Fibroblast of skin of scalp (primary cell): ENCODE results near the gene SLC16A5. TPM values are rescaled to one million over a fixed set of nuclear protein-coding genes. Genes with fewer than 3 reads are reported as not detected.
"Not testable (repeated sequence)": the region's sequence is repeated elsewhere in the genome, so short reads cannot be mapped to it uniquely, and the experiment has no call there.

Source experiments
- DNase-seq: peaks from one replicate; pipeline ENCODE4 v3.0.0-alpha.2; 2013
- polyA plus RNA-seq, 2 experiments: library from polyadenylated mRNA; unstranded; fragments of 120-200 nt; gene quantifications; one replicate each; pipeline ENCODE4 v1.2.1, GENCODE V29; 2013; ENCODE audit not compliant: insufficient read length in 2 of 2

SLC16A5 gene
- polyA plus RNA-seq (2013, experiment 1 of 2; ENCODE audit: insufficient read length) = 7.9 TPM
- 8.8 TPM for polyA plus RNA-seq (2013, experiment 2 of 2; ENCODE audit: insufficient read length)

- DNase-seq = peak; percentile 85
Measured at GRCh38 chr17:75087558-75088453, at the start of gene SLC16A5. Gene SLC16A5, plus strand, starts transcription at chr17:75087954. Its CDS starts 5,683 bp downstream, at chr17:75093637.

- no peak for DNase-seq
Measured at GRCh38 chr17:75039238-75039637, 48.5 kb upstream of the SLC16A5 start.

DNA sequence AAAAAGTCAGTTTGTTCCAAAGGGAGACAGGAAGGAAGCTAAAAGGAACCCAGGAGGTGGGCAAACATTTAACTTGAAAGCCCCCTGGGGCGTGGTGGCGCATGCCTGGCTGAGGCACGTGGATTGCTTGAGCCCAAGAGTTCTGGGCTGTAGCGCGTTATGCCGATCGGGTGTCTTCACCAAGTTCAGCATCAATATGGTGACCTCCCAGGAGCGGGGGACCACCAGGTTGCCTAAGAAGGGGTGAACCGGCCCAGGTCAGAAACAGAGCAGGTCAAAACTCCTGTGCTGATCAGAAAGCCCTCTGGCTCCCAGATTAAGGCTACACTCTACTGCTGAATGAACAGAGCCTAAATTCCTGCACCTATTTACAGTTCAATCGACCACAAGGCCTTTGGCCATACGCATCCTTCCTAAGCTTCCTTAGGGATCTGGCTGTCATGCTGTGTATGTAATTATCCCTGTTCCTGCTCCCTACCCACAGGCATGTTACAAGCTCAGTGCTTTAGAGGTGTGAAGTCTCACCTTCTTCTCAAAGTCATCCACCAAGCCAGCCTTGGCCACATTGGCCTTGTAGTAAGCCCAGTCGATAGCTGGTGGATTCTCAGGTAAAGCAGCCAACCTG lies 46.0 kb upstream of the SLC16A5 start:
- DNase-seq = no peak

DNA sequence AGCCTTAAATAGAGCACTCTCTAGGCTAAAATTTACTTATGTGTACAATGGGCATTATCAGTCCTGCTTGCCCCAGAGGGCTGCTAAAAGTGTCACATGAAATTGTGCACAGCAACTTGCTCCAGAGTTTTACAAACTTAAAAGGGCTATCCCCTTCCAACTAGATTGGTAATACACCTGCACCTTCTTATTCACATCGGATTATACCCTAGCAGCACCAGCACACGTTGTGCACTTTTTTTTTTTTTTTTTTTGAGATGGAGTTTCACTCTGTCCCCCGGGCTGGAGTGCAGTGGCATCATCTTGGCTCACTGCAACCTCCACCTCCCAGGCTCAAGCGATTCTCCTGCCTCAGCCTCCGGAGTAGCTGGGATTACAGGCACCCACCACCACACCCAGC lies 44.0 kb upstream of the SLC16A5 start:
- DNase-seq = not testable (repeated sequence)

DNA sequence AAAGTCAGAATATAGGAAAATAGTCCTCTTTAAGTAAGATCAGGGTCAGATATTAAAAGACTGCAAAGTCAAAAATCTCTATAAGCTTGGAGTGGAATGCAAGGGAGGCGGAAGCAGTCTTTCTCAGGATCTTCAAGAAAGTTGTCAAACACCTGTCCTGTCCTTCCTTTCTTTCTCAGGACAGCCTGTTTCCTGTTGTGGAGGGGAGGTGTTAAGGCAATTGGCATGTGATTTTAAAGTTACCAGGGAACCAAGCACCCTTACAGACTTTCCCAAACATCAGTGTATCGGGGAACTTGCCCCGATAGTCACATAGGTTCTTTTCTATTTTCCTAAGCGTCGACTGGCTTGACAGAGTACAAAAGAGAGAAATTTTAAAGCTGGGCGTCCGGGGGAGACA lies 43.0 kb upstream of the SLC16A5 start:
- DNase-seq = no peak

GRCh38 chr17:75045946-75046406 lies 41.8 kb upstream of the SLC16A5 start:
- not testable (repeated sequence) for DNase-seq

GRCh38 chr17:75046407-75047289 lies 41.1 kb upstream of the SLC16A5 start, which contains the start of the genes ATP5PD and KCTD2:
Gene ATP5PD, minus strand, starts transcription at chr17:75046969. Its CDS starts 4,319 bp downstream, at chr17:75042650.
Gene KCTD2, plus strand, starts transcription at chr17:75047225. Its CDS starts 26 bp downstream, at chr17:75047251.
- DNase-seq = peak; percentile 97

- no peak for DNase-seq
Measured at GRCh38 chr17:75047398-75048098, 40.2 kb upstream of the SLC16A5 start.

DNA sequence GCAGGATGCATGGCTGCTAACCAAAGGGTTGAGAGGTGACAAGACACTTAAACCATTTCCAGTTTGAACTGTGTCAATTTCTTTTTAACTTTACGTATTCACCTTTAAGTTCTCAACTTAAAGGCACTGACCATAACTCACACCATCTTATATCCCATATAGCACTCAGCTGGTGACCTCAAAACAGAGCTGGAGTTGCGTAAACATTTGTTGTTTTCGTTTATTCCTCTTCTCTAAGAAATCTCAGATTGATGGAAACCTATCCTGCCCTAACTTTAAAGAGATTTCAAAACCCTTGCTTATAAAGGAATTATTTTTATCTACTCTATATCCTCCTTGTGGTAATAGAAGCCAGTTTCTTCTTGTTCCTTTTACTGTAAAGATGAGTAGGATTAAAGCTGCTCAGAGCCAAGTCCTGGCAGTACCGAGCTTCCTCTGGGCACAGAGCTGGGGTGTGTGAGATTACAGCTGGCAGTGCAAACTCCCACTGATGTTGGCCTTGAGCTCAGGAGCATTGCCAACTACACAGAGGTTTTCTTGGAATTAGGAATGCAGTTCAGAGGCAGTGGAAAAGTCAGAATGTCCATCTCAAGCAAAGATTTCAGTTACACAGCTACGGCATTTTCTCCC lies 39.4 kb upstream of the SLC16A5 start:
- no peak for DNase-seq

DNA sequence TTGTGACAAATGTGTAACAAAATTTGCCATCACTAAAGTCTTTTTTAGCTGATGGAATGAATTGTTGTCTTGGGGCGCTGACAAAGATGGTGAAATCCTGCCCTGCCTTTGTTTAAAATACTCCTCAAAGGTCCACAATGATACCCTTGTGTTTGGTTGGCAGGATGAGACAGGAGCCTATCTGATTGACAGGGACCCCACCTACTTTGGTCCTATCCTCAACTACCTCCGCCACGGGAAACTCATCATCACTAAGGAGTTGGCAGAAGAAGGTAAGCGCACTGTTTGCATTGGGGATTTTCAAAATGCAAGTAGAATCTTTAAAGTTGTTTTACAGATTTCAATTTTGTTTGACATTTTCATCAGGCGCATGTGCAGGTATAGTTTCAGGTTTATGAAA lies 38.7 kb upstream of the SLC16A5 start:
- no peak for DNase-seq

- no peak for DNase-seq
Measured at GRCh38 chr17:75049706-75050105, 38.0 kb upstream of the SLC16A5 start.

GRCh38 chr17:75051941-75052340 lies 35.8 kb upstream of the SLC16A5 start:
- DNase-seq = no peak

GRCh38 chr17:75059369-75060345 lies 28.1 kb upstream of the SLC16A5 start:
- DNase-seq = peak; percentile 81

DNA sequence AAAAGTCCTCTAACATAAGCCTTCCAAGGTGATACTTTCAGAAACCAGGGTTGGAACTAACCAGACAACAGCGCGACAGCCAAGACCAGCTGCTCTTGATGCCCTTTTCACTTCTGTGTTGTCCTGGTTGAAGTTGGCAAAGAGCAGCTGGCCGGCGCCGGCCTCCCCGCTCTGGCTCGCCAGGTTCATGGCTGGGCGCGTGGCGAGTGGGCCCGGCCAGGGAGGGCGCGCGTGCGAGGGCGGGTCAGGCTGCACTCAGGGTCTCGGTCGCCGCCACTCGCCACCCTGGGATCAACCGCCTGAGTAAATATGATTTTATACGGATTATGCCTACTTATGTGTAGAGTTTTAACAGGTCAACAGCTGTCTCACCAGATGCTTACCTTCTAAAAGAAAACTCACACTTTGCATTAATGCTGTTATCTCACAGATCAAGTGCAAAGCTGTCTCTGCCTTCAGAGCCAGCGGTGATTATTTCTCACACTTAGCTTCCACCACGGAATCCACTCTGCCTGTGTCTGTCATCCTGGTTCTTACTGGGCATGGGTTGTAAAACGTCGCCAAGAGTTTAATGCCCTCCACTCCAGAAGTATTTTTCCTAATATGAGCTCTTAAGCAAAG lies 27.2 kb upstream of the SLC16A5 start:
- no peak for DNase-seq

- no peak for DNase-seq
Measured at GRCh38 chr17:75061055-75061438, 26.7 kb upstream of the SLC16A5 start.

DNA sequence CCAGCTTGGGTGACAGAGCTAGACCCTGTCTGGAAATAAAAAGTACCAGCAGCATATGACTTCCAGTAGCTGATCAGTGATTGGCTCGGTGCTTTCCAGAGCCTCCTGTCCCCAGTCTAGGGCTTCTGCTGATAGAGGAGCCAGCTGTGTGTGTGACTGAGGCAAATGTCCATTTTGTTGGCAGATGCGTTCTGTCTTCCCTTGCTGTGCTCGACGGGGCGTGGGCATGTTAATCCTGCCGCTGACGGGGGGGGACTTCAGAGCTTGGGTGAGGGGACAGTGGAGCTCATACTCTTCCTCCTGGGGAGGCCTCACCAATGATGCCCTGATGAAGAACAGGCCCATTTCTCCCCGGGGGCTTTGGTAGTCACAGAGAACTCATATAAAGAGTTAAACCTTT lies 26.1 kb upstream of the SLC16A5 start:
- no peak for DNase-seq

DNA sequence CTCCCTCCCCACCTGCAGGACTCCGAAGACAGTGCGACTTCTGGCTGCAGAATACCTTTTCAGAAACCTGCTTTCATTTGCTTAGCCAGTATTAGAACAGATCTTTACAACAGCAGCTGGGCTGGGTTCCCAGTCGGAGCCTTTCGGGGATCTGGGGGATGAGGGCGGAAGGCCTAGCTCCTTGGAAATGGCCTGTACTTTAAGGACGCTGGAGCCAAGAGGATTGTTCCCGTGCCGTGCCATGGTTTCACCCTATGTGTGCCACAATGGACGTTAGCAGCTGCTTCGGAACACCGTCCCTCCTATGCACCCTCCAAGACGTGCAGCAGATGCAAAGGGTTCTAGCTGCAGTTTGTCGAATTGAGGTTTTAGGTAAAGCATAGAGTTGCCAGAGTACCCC lies 24.6 kb upstream of the SLC16A5 start:
- DNase-seq = no peak

GRCh38 chr17:75063626-75064025 lies 24.1 kb upstream of the SLC16A5 start:
- DNase-seq = no peak

DNA sequence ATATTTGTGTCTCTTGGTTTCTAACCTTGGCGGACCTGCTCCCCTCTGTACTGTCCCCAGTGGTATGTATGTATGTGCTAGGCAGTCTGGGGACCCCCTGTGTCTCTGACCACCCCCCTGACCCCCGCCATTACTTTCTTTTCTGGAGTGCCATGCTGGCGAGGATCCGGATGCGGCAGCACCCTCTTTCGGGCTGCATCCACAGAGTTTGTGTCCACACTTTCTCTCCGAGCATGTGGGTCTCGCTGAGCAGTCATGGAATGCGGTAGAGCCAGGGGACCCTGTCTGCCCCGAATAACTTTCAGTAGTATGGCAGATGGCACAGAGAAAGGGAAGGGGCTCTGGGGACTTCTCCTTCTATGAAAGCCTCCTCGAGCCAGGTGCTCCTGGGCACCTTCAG lies 23.7 kb upstream of the SLC16A5 start:
- DNase-seq = no peak

- no peak for DNase-seq
Measured at GRCh38 chr17:75064460-75064859, 23.3 kb upstream of the SLC16A5 start.
